Measurements from ENCODE around the gene ITIH4.

ITIH4 gene

GRCh38 chr3:52845157-52845556, 14.7 kb upstream of the ITIH4 start:
- no peaks in the 10 kb centered on the region for H3K4me1 ChIP-seq (ENCODE audit: control insufficient read depth, insufficient read depth, low read length)
- H3K27ac ChIP-seq (ENCODE audit: extremely low read depth, low read depth, low read length): no peak overlapping the region
- ChIA-PET CTCF (interaction anchor here (0.5 to 1.1 kb wide), 4 partner anchors 11 to 235 kb away, joined by 3 to 4 read pairs (median 4); partner anchors contain the start of gene MUSTN1), POLR2A (no interaction called here)
- H3K9me3 ChIP-seq (ENCODE audit: control insufficient read depth, insufficient read depth, low read depth, low read length): no peaks in the 10 kb centered on the region
- peaks cover 0 to 54% of the 10 kb centered on the region in 2 experiments; a peak in 1 of 3 replicates for H3K36me3 ChIP-seq (ENCODE audit: control insufficient read depth in 2 of 2, insufficient read depth in 1 of 2, low read length in 2 of 2)
- H3K4me3 ChIP-seq (ENCODE audit: low read depth, low read length): no peak overlapping the region
- no peak for TF ChIP-seq ZNF629 (tag by site-specific recombination; IDR thresholded peaks at IDR 0.05)

DNA sequence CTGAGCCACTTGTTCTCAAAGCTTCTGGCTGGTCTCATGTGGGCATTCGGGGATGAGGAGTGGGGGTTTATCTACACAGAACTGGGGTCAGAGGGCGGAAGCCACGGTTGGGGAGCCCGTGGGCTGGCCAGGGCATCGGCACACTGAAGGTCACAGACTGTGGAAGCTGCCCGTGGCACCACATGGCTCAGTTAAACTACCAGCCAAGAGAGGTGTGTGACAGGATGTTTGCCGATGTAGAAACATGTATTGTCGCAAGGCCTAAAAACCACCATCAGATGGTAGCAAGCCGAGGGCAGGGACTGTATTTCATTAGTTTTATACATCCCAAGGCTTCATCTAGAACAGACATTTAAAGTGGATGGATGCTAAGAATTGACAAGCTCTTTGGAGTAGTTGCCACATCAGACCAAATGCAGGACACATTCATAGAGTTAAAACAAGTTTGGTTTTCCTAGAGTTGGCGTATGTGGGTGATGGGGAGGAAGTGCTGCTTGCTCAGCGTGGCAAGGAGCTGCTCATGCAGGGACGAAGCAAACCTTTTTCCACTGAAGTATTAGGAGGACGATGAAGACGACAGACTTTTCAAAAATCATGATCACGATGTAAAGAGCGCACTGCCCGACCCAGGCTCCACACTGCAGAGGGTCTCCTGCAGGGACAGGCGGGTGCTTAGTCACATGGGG, 14.0 kb upstream of the ITIH4 start:
- TF ChIP-seq ZNF112 (tag by site-specific recombination; IDR thresholded peaks at IDR 0.05) (no peak), ZNF510 (tag by site-specific recombination; IDR thresholded peaks at IDR 0.05; ENCODE audit: insufficient replicate concordance) (no peak), ZNF16 (tag by site-specific recombination; IDR thresholded peaks at IDR 0.05; ENCODE audit: low read depth) (no peak), MZF1 (tag by site-specific recombination; IDR thresholded peaks at IDR 0.05; ENCODE audit: borderline replicate concordance) (no peak), PRDM10 (tag by site-specific recombination; IDR thresholded peaks at IDR 0.05) (no peak), ZNF776 (tag by site-specific recombination; IDR thresholded peaks at IDR 0.05; ENCODE audit: borderline replicate concordance) (no peak), ZNF585B (tag by site-specific recombination; IDR thresholded peaks at IDR 0.05) (no peak), ZNF404 (tag by site-specific recombination; IDR thresholded peaks at IDR 0.05) (no peak), ZNF157 (tag by site-specific recombination; IDR thresholded peaks at IDR 0.05) (no peak), ZNF23 (tag by site-specific recombination; IDR thresholded peaks at IDR 0.05; ENCODE audit: borderline replicate concordance) (no peak), BCL11A (tag by site-specific recombination; IDR thresholded peaks at IDR 0.05; ENCODE audit: low read depth) (no peak), ZSCAN16 (tag by site-specific recombination; IDR thresholded peaks at IDR 0.05) (no peak), ZBTB1 (tag by site-specific recombination; IDR thresholded peaks at IDR 0.05) (no peak), ZNF239 (tag by site-specific recombination; IDR thresholded peaks at IDR 0.05) (no peak), ZNF274 (IDR thresholded peaks at IDR 0.05; ENCODE audit: low read length) (no peak), ZNF274 (tag by site-specific recombination; IDR thresholded peaks at IDR 0.05; ENCODE audit: borderline replicate concordance) (no peak), ZNF394 (tag by site-specific recombination; IDR thresholded peaks at IDR 0.05; ENCODE audit: borderline replicate concordance) (no peak)
- H3K27ac ChIP-seq (ENCODE audit: extremely low read depth, low read depth, low read length): no peak overlapping the region
- CTCF ChIA-PET: interaction anchor here (1.1 kb wide), 1 partner anchor 10 kb away, joined by 4 read pairs; the partner anchor contains the start of gene MUSTN1

DNA sequence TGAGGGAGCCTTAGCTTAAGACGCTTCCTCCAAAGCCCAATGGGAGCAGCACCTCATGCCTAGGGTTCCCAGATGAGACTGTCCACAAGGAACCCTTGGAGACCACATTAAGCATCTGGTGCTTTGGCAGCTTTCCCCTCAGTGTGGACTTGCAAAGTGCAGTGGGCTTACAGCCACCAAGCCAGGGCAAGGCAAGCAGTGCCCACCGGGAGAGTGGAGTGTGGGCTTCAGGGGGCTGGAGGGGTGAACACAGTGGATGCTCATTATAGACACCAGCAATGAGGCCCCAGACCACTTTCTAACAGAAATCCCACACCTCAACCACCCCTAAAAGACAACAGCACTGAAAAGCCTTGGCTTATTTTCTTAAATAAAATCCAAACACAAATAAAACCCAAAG, 13.4 kb upstream of the ITIH4 start:
- Histone ChIP-seq H3K9me3 (ENCODE audit: control insufficient read depth, insufficient read depth, low read depth, low read length) (no peaks in the 10 kb centered on the region), H3K4me1 (ENCODE audit: control insufficient read depth, insufficient read depth, low read length) (no peaks in the 10 kb centered on the region), H3K36me3 (ENCODE audit: control insufficient read depth in 2 of 2, insufficient read depth in 1 of 2, low read length in 2 of 2) (peaks cover 0 to 48% of the 10 kb centered on the region in 2 experiments; a peak in 1 of 3 replicates), H3K27ac (ENCODE audit: extremely low read depth, low read depth, low read length) (no peak overlapping the region), H3K4me3 (ENCODE audit: low read depth, low read length) (no peak overlapping the region)
- ChIA-PET POLR2A (no interaction called here), CTCF (no interaction called here)
- no peak for TF ChIP-seq ZNF138 (tag by site-specific recombination; IDR thresholded peaks at IDR 0.05; ENCODE audit: borderline replicate concordance)
- no peak for TF ChIP-seq ZNF677 (tag by site-specific recombination; IDR thresholded peaks at IDR 0.05)
- TF ChIP-seq, protein P1, sequence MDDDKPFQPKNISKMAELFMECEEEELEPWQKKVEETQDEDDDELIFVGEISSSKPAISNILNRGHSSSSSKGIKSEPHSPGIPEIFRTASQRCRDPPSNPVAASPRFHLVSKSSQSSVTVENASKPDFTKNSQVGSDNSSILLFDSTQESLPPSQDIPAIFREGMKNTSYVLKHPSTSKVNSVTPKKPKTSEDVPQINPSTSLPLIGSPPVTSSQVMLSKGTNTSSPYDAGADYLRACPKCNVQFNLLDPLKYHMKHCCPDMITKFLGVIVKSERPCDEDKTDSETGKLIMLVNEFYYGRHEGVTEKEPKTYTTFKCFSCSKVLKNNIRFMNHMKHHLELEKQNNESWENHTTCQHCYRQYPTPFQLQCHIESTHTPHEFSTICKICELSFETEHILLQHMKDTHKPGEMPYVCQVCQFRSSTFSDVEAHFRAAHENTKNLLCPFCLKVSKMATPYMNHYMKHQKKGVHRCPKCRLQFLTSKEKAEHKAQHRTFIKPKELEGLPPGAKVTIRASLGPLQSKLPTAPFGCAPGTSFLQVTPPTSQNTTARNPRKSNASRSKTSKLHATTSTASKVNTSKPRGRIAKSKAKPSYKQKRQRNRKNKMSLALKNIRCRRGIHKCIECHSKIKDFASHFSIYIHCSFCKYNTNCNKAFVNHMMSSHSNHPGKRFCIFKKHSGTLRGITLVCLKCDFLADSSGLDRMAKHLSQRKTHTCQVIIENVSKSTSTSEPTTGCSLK (tag by site-specific recombination; IDR thresholded peaks at IDR 0.05): no peak
- TF ChIP-seq, protein P2, sequence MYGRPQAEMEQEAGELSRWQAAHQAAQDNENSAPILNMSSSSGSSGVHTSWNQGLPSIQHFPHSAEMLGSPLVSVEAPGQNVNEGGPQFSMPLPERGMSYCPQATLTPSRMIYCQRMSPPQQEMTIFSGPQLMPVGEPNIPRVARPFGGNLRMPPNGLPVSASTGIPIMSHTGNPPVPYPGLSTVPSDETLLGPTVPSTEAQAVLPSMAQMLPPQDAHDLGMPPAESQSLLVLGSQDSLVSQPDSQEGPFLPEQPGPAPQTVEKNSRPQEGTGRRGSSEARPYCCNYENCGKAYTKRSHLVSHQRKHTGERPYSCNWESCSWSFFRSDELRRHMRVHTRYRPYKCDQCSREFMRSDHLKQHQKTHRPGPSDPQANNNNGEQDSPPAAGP (tag by site-specific recombination; IDR thresholded peaks at IDR 0.05): no peak
- no peak for TF ChIP-seq ZIC2 (tag by site-specific recombination; IDR thresholded peaks at IDR 0.05)

More for the DNA sequence above, 14.0 kb upstream of the ITIH4 start:
- POLR2A ChIA-PET: no interaction called here
- Histone ChIP-seq H3K4me3 (ENCODE audit: low read depth, low read length) (no peak overlapping the region), H3K36me3 (ENCODE audit: control insufficient read depth in 2 of 2, insufficient read depth in 1 of 2, low read length in 2 of 2) (peaks cover 0 to 49% of the 10 kb centered on the region in 2 experiments; a peak in 1 of 3 replicates), H3K4me1 (ENCODE audit: control insufficient read depth, insufficient read depth, low read length) (no peaks in the 10 kb centered on the region), H3K9me3 (ENCODE audit: control insufficient read depth, insufficient read depth, low read depth, low read length) (no peaks in the 10 kb centered on the region)

Data from HEK293 (cell line).